HL-60 (cell line): ENCODE results near the gene NKX6-2.

ENCODE experiments used
- CTCF ChIP-seq: IDR thresholded peaks from one replicate; pipeline ENCODE4 v1.5.1; 2011; ENCODE audit warnings: low read length, control low read depth, inconsistent platforms; ENCODE audit not compliant: insufficient read depth
- GABPA ChIP-seq: IDR thresholded peaks from 2 replicates; pipeline ENCODE4 v1.6.1; 2012; ENCODE audit warnings: low read depth
- POLR2AphosphoS5 ChIP-seq: IDR thresholded peaks from 2 replicates; pipeline ENCODE4 v1.6.1; 2012; ENCODE audit warnings: low read depth
- REST ChIP-seq: IDR thresholded peaks from 2 replicates; pipeline ENCODE4 v1.6.1; 2012; ENCODE audit warnings: low read depth; ENCODE audit not compliant: insufficient replicate concordance
- SPI1 ChIP-seq: IDR thresholded peaks from 2 replicates; pipeline ENCODE4 v1.6.1; 2012; ENCODE audit warnings: low read depth, mild to moderate bottlenecking, borderline replicate concordance

GRCh38 chr10:132784866-132785722 is 853 bp downstream of the NKX6-2 start:
- TF ChIP-seq CTCF = no peak
- no peak for TF ChIP-seq POLR2AphosphoS5
- TF ChIP-seq REST = no peak
- TF ChIP-seq GABPA = no peak
- no peak for TF ChIP-seq SPI1
